H1 (cell line): Measurements from ENCODE around the gene OLIG2. TPM values are rescaled to one million over a fixed set of nuclear protein-coding genes. Genes with fewer than 3 reads are reported as not detected.

Experiments
- CTCF ChIA-PET: fragments of 300-600 bp; sonication (Branson Sonifier 250); formaldehyde crosslinking; loops from one replicate; lab custom pipeline; 2021; ENCODE audit not compliant: partially characterized antibody; lab: Charles Lee
- POLR2A ChIA-PET: fragments of 300-600 bp; sonication (Branson Sonifier 250); formaldehyde crosslinking; loops from one replicate; lab custom pipeline; 2021; ENCODE audit warnings: inconsistent platforms; ENCODE audit not compliant: partially characterized antibody; lab: Charles Lee
- DNase-seq, 2 experiments: peaks; one replicate each; pipeline versions ENCODE4 v3.0.0 to v3.0.0-alpha.2; 2010 to 2022; ENCODE audit warnings: low spot score in 2 of 2, low read depth in 1 of 2, mixed read lengths in 1 of 2
- FAIRE-seq: peaks from 2 replicates; lab custom pipeline; 2011; peaks lifted over from hg19 to GRCh38; lab: Jason Lieb, UNC
- H2AFZ ChIP-seq: 2 replicates; pipeline ENCODE4 v1.8.1; 2012; ENCODE audit warnings: low read length, inconsistent platforms
- H2AK5ac ChIP-seq: 2 replicates; pipeline ENCODE4 v1.6.1; 2013; ENCODE audit warnings: low read depth, low read length
- H2BK120ac ChIP-seq: replicated peaks from 2 replicates; pipeline ENCODE3; 2013; ENCODE audit warnings: low read depth, low read length, inconsistent platforms
- H2BK12ac ChIP-seq: 2 replicates; pipeline ENCODE4 v1.6.1; 2013; ENCODE audit warnings: low read depth, low read length
- H2BK15ac ChIP-seq: 2 replicates; pipeline ENCODE4 v1.6.1; 2013; ENCODE audit warnings: low read length
- H2BK20ac ChIP-seq: 2 replicates; pipeline ENCODE4 v1.6.1; 2013; ENCODE audit warnings: low read length
- H2BK5ac ChIP-seq: 2 replicates; pipeline ENCODE4 v1.6.1; 2013; ENCODE audit warnings: low read depth, low read length
- H3K14ac ChIP-seq: 2 replicates; pipeline ENCODE4 v1.6.1; 2013; ENCODE audit warnings: inconsistent platforms; ENCODE audit not compliant: insufficient read length
- H3K18ac ChIP-seq: 2 replicates; pipeline ENCODE4 v1.6.1; 2013; ENCODE audit warnings: low read length; ENCODE audit errors: extremely low read depth
- H3K23ac ChIP-seq: 2 replicates; pipeline ENCODE4 v1.6.1; 2013; ENCODE audit warnings: inconsistent platforms; ENCODE audit not compliant: insufficient read length
- H3K23me2 ChIP-seq: 2 replicates; pipeline ENCODE4 v1.6.1; 2013; ENCODE audit warnings: low read depth, low read length
- H3K27ac ChIP-seq: 2 replicates; pipeline ENCODE4 v1.6.1; 2011; ENCODE audit warnings: low read depth, low read length, inconsistent platforms
- H3K27me3 ChIP-seq, 4 experiments: replicated peaks in 1 of 4; 1 replicate in 1 of 4; 2 replicates in 3 of 4; pipeline versions ENCODE4 v1.6.1 to v1.8.1; 2011 to 2013; ENCODE audit warnings: low read length in 3 of 4, mild to moderate bottlenecking in 3 of 4, inconsistent platforms in 2 of 4, mixed read lengths in 2 of 4, moderate library complexity in 1 of 4; ENCODE audit not compliant: control insufficient read depth in 3 of 4, insufficient read depth in 3 of 4; ENCODE audit errors: extremely low read depth in 1 of 4
- H3K36me3 ChIP-seq, 4 experiments: 2 replicates each; pipeline versions ENCODE4 v1.6.1 to v1.8.1; 2011 to 2013; ENCODE audit warnings: mild to moderate bottlenecking in 4 of 4, low read length in 3 of 4, moderate library complexity in 2 of 4, control low read depth in 1 of 4, inconsistent platforms in 1 of 4; ENCODE audit not compliant: insufficient read depth in 4 of 4, control insufficient read depth in 2 of 4
- H3K4ac ChIP-seq: replicated peaks from 2 replicates; pipeline ENCODE3; 2013; ENCODE audit warnings: low read length, low read depth, mixed read lengths, inconsistent platforms; ENCODE audit not compliant: insufficient read length
- H3K4me1 ChIP-seq, 4 experiments: replicated peaks in 1 of 4; 1 replicate in 1 of 4; 2 replicates in 3 of 4; pipeline versions ENCODE4 v1.6.1 to v1.8.1; 2011 to 2013; ENCODE audit warnings: low read length in 3 of 4, inconsistent platforms in 2 of 4, mixed read lengths in 1 of 4; ENCODE audit not compliant: insufficient read depth in 4 of 4, control insufficient read depth in 3 of 4
- H3K4me2 ChIP-seq, 2 experiments: 2 replicates each; pipeline versions ENCODE4 v1.6.1 to v1.8.1; 2011 to 2013; ENCODE audit warnings: low read depth in 2 of 2, low read length in 2 of 2, control low read depth in 1 of 2, inconsistent platforms in 1 of 2, mild to moderate bottlenecking in 1 of 2; ENCODE audit not compliant: insufficient read depth in 1 of 2
- H3K4me3 ChIP-seq, 4 experiments: fragments of 200-600, 300-600 bp in 1 of 4; sonication (generic), shearing (Covaris generic), sonication (Bioruptor Twin) in 1 of 4; 2 replicates each; pipeline versions ENCODE4 v1.5.1 to v1.8.1; 2011 to 2016; ENCODE audit warnings: low read length in 4 of 4, low read depth in 3 of 4, control low read depth in 2 of 4, inconsistent platforms in 2 of 4, mild to moderate bottlenecking in 2 of 4, mixed read lengths in 1 of 4, moderate library complexity in 1 of 4; ENCODE audit not compliant: insufficient read depth in 2 of 4; ENCODE audit errors: extremely low read depth in 1 of 4
- H3K56ac ChIP-seq: replicated peaks from 2 replicates; pipeline ENCODE3; 2013; ENCODE audit warnings: low read depth, mild to moderate bottlenecking, mixed read lengths, low read length, inconsistent platforms; ENCODE audit not compliant: insufficient read length
- H3K79me1 ChIP-seq: 2 replicates; pipeline ENCODE4 v1.6.1; 2013; ENCODE audit warnings: low read depth, low read length, control low read depth
- H3K79me2 ChIP-seq, 2 experiments: 2 replicates each; pipeline versions ENCODE4 v1.6.1 to v1.8.1; 2012 to 2013; ENCODE audit warnings: low read length in 2 of 2, mild to moderate bottlenecking in 2 of 2, inconsistent platforms in 1 of 2; ENCODE audit not compliant: insufficient read depth in 2 of 2, control insufficient read depth in 1 of 2
- H3K9ac ChIP-seq, 4 experiments: replicated peaks in 1 of 4; 1 replicate in 1 of 4; 2 replicates in 3 of 4; pipeline versions ENCODE4 v1.6.1 to v1.8.1; 2011 to 2013; ENCODE audit warnings: low read depth in 3 of 4, low read length in 3 of 4, control low read depth in 2 of 4, mild to moderate bottlenecking in 2 of 4, moderate library complexity in 2 of 4, inconsistent platforms in 1 of 4; ENCODE audit errors: extremely low read depth in 1 of 4
- H3K9me3 ChIP-seq, 2 experiments: 2 replicates each; pipeline versions ENCODE4 v1.6.1 to v1.8.1; 2012 to 2013; ENCODE audit warnings: mild to moderate bottlenecking in 2 of 2, moderate library complexity in 2 of 2, control low read depth in 1 of 2, inconsistent platforms in 1 of 2, low read depth in 1 of 2, low read length in 1 of 2, mixed read lengths in 1 of 2; ENCODE audit not compliant: insufficient read depth in 2 of 2
- H4K20me1 ChIP-seq, 2 experiments: replicated peaks in 1 of 2; 2 replicates each; pipeline versions ENCODE3 to v1.8.1; 2011 to 2013; ENCODE audit warnings: inconsistent platforms in 2 of 2, low read length in 2 of 2, mild to moderate bottlenecking in 1 of 2; ENCODE audit not compliant: insufficient read depth in 2 of 2, control insufficient read depth in 1 of 2
- H4K5ac ChIP-seq: 2 replicates; pipeline ENCODE4 v1.6.1; 2013; ENCODE audit warnings: low read length, low read depth, mixed read lengths, inconsistent platforms; ENCODE audit not compliant: insufficient read length
- H4K8ac ChIP-seq: 2 replicates; pipeline ENCODE4 v1.8.0; 2013; ENCODE audit warnings: mild to moderate bottlenecking, moderate library complexity, low read length, inconsistent platforms; ENCODE audit not compliant: insufficient read depth; ENCODE audit errors: extremely low read depth
- H4K91ac ChIP-seq: replicated peaks from 2 replicates; pipeline ENCODE3; 2013; ENCODE audit warnings: low read length, mixed read lengths, inconsistent platforms; ENCODE audit not compliant: insufficient read length
- HDAC6 ChIP-seq: IDR thresholded peaks from one replicate; pipeline ENCODE4 v1.7.1; 2012; ENCODE audit warnings: low read depth, mild to moderate bottlenecking, inconsistent platforms, low read length, moderate library complexity
- SP1 ChIP-seq: IDR thresholded peaks from 2 replicates; pipeline ENCODE4 v1.6.1; 2011; ENCODE audit warnings: low read depth, low read length
- WGBS, 2 experiments: shearing (Covaris generic) in 1 of 2; methylation state at CpG; one replicate each; pipeline versions ENCODE4 v1.1.6 to v1.1.7; 2013 to 2015; ENCODE audit warnings: low lambda C conversion rate in 2 of 2, mixed read lengths in 2 of 2, inconsistent platforms in 1 of 2, low coverage in 1 of 2, missing lambda C conversion rate in 1 of 2; ENCODE audit not compliant: insufficient replicate concordance in 2 of 2, insufficient coverage in 1 of 2, insufficient read length in 1 of 2; ENCODE audit errors: extremely low coverage in 1 of 2, missing lambda C conversion rate in 1 of 2; 5-methylcytosine and 5-hydroxymethylcytosine counted together
- polyA plus RNA-seq, 7 experiments: library from polyadenylated mRNA; depleted of rRNA in 3 of 7; stranded (reverse) in 5 of 7; unstranded in 2 of 7; fragments of >200 nt in 5 of 7; fragments of 200-250 nt in 2 of 7; gene quantifications; 1 replicate in 5 of 7; 2 replicates in 1 of 7; 4 replicates in 1 of 7; pipeline versions ENCODE4 v1.2.1 to v1.2.3, GENCODE V29; 2011 to 2013; ENCODE audit warnings: missing spikeins in 2 of 7, mixed read lengths in 2 of 7
- total RNA-seq: library from RNA; stranded (reverse); fragmentation: NEBNext Ultra II Directional; extraction: Animal tissue kit (Norgen Biotek cat#: 25700); gene quantifications from 2 replicates; pipeline ENCODE4 v1.2.1, GENCODE V29; 2021

OLIG2 gene
- total and polyA plus RNA-seq, 2 of the 8 experiments (the other 6 are each of a cell fraction or from before 2014, with no cell fraction given), result 0.79 TPM; not detected in 1

DNA sequence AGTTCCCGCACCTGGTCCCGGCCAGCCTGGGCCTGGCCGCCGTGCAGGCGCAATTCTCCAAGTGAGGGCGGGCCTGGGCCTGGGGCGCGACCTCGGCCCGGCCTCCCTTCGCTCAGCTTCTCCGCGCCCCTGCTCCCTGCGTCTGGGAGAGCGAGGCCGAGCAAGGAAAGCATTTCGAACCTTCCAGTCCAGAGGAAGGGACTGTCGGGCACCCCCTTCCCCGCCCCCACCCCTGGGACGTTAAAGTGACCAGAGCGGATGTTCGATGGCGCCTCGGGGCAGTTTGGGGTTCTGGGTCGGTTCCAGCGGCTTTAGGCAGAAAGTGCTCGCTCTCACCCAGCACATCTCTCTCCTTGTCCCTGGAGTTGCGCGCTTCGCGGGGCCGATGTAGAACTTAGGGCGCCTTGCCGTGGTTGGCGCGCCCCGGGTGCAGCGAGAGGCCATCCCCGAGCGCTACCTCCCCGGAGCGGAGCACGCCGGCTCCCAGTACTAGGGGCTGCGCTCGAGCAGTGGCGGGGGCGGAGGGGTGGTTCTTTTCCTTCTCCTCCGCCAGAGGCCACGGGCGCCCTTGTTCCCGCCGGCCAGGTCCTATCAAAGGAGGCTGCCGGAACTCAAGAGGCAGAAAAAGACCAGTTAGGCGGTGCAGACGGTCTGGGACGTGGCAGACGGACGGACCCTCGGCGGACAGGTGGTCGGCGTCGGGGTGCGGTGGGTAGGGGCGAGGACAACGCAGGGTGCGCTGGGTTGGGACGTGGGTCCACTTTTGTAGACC lies 45.4 kb downstream of the OLIG2 start:
- no peak overlapping the region for H3K14ac ChIP-seq
- H3K23me2 ChIP-seq, result peaks cover 13% of the 10 kb centered on the region; the same call in 1 of the 2 replicates
- H3K56ac ChIP-seq, result no peak overlapping the region
- H2AK5ac ChIP-seq, result no peak overlapping the region
- H3K36me3 ChIP-seq, result no peaks in the 10 kb centered on the region; a peak in 1 of 8 replicates
- H3K4me2 ChIP-seq, result peak overlapping the region; percentile 80 to 88
- H4K5ac ChIP-seq, result no peak overlapping the region
- ChIA-PET CTCF (interaction anchor here (0.8 to 1.6 kb wide), 5 partner anchors 8 to 218 kb away, joined by 3 to 7 read pairs (median 3); no protein-coding TSS in a partner anchor), POLR2A (interaction anchor here (0.5 to 1.4 kb wide), 5 partner anchors 14 to 387 kb away, joined by 3 to 4 read pairs (median 3); partner anchors contain the start of gene OLIG2)
- no peak overlapping the region for H4K91ac ChIP-seq
- H3K79me1 ChIP-seq, result no peaks in the 10 kb centered on the region
- no peak overlapping the region for H3K9ac ChIP-seq
- DNase-seq (peak in 1 of 2 experiments; percentile 72), FAIRE-seq (no peak)
- no peak overlapping the region for H2BK20ac ChIP-seq
- no peak overlapping the region for H3K27ac ChIP-seq
- H4K20me1 ChIP-seq, result peaks cover 0 to 6% of the 10 kb centered on the region in 2 experiments
- H3K23ac ChIP-seq, result no peak overlapping the region
- no peak overlapping the region for H3K4ac ChIP-seq
- peak overlapping the region; percentile 35 for H4K8ac ChIP-seq
- WGBS, 2 experiments, result 3% methylated on average over 53 of the region's 69 CpGs; no CpG with 5 or more reads in 1 of the 2 experiments
- H3K4me3 ChIP-seq, result peak overlapping the region; percentile 20 to 60 (median 32)
- no peak overlapping the region for H2BK12ac ChIP-seq
- H3K9me3 ChIP-seq, result 0 out of 4 replicates have a peak, but pooled peaks cover 0 to 3% of the 10 kb centered on the region in 2 experiments
- H2BK5ac ChIP-seq, result no peak overlapping the region; the same call in 1 of the 2 replicates
- peaks cover 55 to 94% (median 93%) of the 10 kb centered on the region in 4 experiments for H3K27me3 ChIP-seq
- peak overlapping the region; percentile 29; the same call in 1 of the 2 replicates for H2BK15ac ChIP-seq
- no peak overlapping the region for H3K18ac ChIP-seq
- peaks cover 7 to 41% (median 24%) of the 10 kb centered on the region in 4 experiments for H3K4me1 ChIP-seq
- no peaks in the 10 kb centered on the region for H3K79me2 ChIP-seq
- H2BK120ac ChIP-seq, result no peak overlapping the region
- H2AFZ ChIP-seq, result no peak overlapping the region
- no peak for TF ChIP-seq HDAC6
- TF ChIP-seq SP1, result no peak
